ENCODE measurements around the gene AP1B1.

AP1B1 gene

DNA sequence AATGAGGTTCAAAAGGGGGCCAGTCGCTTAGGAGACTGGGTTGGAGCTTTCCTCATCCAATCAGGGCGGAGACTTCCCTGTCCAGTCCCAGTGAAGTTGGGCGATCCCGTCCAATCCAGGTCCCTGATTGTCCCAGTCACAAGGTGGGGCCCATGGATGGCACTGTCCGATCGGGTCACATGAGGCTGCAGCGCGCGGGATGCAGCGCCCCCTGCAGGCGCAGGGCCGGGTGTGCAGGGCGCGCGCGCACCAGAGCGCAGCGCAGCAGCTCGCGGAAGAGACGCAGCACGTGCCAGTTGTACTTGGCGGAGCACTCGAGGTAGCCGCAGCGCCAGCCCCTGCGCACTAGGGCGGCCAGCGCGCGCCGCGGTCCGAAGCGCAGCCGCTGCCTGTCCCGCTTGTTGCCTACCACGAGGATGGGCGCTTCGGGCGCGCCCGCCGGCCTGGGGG, 75.2 kb downstream of the AP1B1 start:
- DNase-seq (ENCODE audit: low spot score), result no peak

DNA sequence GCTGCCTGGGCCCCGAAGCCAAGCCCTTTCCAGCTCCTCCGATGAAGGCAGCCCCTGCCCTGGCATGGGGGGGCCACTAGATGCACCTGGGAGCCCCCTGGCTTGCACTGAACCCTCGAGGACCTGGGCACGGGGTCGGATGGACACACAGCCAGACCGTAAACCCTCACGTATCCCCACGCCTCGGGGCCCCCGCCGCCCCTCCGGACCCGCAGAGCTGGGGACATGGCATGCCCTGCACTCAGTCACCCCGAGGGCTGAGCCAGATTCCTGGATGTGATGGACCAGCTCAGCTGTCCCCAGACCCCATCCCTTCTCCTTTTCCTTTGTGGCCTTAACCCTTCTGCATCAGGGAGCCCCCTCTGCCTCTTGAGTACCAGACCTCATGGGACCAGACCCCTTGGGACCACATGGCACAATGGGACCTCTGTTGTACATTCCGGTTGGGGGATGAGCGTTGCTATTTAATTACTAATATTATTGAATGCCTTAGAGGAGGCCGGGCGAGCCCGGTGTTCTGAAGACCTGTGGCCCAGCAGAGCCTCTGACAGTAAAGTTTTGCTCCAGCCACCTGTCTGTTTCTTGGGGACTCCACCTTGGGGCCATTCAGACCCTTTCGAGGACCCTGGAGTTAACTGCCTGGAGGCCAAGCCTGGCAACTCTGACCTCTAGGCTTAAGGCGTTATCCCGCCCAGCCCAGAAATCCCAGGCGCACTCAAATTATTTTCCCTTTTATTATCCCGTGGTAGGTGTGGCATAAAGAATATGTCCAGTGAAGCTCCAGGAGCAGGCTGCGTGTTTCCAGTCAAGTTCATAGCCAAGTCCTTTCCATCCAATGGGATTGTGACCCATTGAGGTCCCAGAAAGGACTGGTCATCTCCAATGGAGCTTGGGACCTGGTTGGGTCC, 75.9 kb downstream of the AP1B1 start:
- DNase-seq (ENCODE audit: low spot score), result no peak

DNA sequence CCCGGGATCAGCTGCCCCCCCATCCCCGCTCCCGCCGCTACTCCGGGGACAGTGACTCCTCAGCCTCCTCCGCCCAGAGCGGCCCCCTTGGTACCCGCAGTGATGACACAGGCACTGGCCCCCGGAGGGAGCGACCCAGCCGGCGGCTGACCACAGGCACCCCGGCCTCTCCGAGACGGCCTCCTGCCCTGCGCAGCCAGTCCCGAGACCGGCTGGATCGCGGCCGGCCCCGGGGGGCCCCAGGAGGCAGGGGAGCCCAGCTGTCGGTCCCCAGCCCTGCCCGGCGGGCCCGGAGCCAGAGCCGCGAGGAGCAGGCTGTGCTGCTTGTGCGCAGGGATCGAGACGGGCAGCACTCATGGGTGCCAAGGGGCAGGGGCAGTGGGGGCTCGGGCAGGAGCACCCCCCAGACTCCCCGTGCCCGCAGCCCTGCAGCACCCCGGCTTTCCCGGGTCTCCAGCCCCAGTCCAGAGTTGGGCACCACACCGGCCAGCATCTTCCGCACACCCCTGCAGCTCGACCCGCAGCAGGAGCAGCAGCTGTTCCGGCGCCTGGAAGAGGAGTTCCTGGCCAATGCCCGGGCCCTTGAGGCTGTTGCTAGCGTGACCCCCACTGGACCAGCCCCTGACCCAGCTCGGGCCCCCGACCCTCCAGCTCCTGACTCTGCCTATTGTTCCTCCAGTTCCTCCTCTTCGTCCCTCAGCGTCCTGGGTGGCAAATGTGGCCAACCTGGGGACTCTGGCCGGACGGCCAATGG, 76.7 kb downstream of the AP1B1 start:
- DNase-seq (ENCODE audit: low spot score), result no peak

DNA sequence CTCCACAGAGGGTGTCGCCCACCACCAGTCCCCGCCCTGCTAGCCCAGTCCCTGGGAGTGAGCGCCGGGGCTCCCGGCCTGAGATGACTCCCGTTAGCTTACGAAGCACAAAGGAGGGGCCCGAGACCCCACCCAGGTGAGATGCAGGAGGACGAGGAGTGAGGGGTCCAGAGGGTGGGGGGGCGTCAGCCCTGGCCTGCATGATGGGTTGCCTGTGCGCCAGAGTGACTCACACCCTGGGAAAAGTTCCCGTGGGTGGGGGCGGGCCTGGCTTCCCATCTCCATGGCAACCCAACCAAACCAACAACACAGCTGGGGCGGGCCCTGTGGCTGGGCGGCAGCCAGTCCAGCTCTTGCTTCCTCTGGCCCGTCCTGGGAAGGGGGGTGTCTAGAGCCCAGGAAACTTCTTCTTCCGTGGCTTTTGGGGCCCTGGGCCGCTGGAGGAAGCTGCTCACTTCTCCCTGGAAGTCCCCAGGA, 77.5 kb downstream of the AP1B1 start:
- peak; percentile 69 for DNase-seq (ENCODE audit: low spot score)

DNA sequence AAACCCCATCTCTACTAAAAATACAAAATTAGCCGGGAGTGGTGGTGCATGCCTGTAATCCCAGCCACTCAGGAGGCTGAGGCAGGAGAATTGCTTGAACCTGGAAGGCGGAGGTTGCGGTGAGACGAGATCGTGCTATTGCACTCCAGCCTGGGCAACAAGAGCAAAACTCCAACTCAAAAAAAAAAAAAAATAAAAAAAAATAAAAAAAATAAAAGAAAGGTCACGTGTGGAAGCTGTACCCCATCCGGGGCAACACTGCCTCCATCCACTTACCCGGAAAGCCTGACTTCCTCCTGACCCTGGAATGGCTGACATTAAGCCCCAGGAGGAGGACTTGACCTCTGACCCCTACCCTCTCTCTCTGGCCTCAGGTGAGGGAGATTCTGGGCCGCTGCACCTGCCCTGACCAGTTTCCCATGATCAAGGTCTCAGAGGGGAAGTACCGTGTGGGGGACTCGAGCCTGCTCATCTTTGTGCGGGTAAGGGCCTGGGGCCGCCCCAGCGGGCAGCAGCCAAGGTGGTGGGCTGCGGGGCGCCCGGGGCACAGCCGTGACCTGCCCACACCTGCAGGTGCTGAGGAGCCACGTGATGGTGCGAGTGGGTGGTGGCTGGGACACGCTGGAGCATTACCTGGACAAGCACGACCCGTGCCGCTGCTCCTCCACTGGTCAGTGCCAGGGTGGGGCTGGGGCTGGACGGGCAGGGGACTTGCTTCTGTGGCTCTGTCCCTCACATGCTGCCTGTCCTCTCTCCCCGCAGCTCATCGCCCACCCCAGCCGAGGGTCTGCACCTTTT, 78.1 kb downstream of the AP1B1 start:
- DNase-seq (ENCODE audit: low spot score), result no peak

DNA sequence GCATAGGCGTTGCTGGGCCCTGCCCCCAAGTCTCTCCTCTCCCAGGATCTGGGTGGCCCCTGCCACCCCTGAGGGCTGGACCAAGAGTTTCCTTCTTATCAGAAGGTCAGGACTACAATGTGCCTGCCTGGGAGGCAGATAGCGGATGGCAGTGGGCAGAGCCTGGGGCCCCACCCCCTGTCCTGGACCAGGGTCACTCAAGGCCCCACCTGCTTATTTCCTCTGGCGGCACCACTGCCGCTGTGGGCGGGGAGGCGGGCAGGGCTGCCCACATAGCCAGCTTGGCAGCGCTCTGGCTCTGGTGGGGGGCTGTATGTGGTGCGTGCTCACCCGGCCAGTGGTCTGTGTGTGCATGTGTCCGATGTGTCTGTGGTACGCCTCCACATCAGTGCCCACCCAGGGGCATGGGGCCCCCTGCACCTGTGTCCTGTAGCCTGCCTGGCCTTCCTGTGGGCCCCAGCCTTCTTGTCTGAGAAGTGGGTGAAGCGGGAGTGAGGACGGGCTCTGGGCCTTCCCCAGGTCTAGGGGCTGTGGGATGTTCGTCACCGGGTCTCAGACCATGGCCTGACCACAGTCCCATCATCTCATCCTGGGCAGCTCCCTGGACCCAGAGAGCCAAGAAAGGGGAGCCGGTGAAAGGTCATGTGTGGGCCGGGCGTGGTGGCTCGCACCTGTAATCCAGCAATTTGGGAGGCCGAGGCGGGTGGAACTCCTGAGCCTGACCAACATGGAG, 78.9 kb downstream of the AP1B1 start:
- DNase-seq (ENCODE audit: low spot score), result no peak

DNA sequence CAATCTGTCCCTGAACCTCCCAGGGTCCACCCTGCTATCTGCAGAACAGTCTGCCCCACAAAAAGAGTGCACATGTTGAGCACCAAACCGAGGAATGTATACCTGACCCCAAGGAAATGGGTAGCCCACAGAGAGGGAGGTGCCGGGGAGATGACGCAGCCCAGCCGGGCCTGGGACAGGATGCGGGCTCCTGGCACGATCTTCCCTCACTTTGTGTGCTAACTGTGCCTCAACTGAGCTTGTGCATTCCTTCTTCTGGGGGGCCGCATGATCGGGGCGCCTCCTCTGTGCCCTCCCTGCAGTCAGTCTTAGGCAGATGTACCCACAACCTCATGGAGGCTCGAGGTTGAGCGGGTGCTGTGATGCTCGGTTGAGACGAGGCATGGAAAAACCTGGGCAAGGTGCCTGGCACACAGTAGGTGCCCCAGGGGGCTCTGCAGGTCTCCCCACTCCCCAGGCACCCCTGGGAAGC, 79.5 kb downstream of the AP1B1 start:
- DNase-seq (ENCODE audit: low spot score), result no peak

DNA sequence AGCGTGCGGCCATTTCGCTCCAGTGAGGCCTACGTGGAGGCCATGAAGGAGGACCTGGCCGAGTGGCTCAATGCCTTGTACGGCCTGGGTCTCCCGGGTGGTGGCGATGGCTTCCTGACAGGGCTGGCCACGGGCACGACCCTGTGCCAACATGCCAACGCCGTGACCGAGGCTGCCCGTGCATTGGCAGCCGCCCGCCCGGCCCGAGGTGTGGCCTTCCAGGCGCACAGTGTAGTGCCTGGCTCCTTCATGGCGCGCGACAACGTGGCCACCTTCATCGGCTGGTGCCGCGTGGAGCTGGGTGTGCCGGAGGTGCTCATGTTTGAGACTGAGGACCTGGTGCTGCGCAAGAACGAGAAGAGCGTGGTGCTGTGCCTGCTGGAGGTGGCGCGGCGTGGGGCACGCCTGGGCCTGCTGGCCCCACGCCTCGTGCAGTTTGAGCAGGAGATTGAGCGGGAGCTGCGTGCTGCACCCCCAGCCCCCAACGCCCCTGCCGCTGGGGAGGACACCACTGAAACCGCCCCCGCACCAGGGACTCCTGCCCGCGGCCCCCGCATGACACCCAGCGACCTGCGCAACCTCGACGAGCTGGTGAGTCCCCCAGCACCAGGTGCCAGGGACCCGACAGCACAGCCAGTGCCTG, 80.1 kb downstream of the AP1B1 start:
- no peak for DNase-seq (ENCODE audit: low spot score)

DNA sequence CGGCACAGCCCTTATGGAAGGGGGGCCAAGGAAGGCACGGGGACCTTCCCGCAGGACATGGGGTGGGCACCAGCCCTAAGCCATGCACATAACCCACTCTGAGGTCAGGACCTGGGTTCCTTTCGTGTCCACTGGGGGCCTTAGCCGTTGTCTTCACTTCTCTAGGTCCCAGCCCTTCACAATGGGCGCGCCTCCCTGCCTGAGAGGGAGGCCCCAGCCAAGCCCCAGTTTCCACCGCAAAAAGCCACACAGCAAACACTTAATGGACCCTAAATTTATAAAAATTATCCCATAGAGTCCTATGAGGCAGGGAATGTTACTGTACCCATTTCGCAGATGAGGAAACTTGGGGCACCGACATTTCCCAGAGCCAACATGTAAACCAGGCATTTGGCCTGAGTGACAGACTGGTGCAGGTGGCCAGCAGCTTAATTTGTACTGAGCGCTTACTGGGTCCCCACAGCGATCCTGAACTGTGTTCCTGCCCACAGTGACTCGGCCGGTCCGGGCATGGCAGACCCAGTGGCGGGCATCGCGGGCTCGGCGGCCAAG, 80.7 kb downstream of the AP1B1 start:
- DNase-seq (ENCODE audit: low spot score), result no peak

DNA sequence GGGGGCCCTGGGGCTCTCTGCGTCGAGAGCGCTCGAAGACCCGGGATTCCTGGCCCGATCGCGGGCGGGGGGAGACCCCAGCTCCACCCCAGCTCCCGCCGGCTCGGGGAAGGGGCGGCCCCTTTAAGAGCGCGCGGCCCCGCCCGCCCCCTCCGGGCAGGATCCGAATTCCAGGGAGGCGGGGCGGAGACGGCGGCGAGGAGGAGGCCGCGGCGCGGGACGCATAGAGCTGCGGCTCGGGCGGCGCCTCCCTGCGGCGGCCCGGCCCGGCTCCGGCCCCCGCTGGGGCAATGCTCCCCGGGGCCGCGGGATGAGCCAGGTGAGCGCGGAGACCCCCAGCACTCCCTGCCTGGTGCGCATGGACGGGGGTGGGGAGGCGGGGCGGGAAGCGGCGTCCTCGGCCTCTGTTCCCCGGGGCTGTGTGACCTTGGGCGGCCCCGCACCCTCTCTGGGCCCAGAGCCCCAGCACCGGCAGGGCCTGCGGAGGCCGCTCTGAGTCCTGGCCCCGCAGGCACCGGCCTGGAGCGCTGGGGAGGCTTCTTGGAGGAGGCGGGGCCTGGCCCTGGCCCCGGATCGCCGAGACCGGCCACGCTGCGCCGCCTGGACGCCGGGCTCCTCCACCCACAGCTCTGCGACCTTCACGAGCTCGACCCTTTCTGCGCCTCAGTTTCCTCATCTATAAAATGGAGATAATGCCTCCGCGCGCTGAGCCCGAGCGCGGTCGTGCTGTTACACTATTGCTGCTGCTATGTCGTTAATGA, 81.4 kb downstream of the AP1B1 start:
- peak; percentile 73 for DNase-seq (ENCODE audit: low spot score)

DNA sequence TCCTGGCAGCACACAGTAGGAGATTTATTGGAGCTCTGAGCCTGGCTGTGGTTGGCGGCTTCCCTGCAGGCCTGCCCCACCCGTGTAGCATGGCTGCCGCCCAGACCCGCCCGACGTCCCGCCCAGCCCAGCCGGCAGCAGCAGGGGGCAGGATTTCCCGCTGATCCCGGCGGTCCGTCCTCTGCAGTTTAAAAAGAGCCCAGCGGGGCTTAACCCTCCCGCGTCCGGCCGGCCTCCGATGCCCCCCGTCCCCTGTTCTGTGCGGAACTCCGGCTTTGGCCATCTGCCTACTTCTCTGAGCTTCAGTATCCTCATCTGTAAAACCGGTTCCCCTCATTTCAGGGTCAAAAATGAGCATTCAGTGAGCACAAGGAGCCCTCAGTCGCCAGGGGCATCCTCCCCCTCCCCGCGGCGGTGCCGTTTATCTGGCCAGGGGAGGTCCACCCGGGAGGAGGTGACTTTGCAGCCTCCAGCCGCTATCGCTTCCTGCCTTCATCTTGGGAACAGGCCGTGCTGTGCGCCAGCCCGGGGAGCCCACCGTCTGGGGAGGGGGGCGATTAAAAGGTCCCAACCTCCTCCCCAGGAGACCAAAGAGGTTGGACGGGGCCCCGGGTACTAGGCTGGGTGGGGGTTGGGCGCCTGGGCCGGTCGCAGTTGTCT, 82.1 kb downstream of the AP1B1 start, which contains the start of gene GAS2L1:
TSS of gene GAS2L1 (plus strand) at position 476 of the 660 bp plus-strand sequence. CDS start 1,456 bp downstream, outside the sequence.
- no peak for DNase-seq (ENCODE audit: low spot score)

DNA sequence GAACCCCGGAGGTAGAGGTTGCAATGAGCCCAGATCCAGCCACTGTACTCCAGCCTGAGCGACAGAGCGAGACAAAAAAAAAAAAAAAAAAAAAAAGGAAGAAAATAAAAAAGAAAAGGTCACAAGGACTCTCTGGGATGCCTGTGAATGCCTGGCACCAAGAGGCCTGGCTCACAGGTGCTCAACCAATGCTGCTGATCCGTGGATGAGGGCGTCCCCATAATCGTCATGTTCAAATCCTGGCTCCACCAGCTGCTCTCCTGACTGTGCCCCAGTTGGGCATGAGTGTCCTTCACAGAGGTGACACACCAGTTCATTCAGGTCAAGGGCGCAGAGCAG, 82.6 kb downstream of the AP1B1 start:
- DNase-seq (ENCODE audit: low spot score), result no peak

DNA sequence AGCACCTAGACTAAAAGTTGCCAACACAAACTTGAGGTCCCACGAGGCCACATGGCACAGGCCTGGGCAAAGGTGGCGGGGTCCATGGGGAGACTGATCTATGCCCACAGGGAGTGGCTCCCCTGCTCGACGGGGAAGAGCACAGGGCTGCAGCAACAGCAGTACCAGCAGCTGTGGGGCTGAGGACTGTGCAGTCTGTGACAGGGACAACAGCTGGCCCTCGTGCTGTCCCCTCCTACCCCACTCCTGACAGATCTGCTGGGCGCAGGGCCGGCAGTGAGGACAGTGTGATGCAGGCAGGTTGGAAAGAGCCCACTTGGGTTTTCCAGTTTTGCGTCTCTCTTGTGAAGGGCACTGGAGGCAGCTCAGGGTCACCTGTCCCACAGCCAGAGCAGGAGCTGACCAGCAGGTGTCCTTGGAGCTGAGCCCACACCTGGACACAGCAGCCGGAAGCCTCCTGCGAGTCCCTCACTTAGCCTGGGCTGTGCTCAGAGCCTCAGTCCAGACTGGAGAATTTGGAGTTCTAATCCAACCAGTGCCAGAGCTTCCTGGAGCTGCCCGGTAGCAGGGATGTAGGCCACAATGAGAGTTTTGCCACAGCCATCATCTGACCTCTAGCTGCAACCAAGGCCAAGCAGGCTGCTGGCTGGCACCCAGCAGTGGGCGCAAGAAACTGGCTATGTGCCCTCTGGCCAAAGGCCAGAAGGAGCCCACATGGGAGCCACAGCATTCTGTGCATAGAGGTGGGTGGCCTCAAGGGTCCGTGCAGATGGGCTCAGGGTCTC, 85.5 kb downstream of the AP1B1 start:
- DNase-seq (ENCODE audit: low spot score), result no peak

DNA sequence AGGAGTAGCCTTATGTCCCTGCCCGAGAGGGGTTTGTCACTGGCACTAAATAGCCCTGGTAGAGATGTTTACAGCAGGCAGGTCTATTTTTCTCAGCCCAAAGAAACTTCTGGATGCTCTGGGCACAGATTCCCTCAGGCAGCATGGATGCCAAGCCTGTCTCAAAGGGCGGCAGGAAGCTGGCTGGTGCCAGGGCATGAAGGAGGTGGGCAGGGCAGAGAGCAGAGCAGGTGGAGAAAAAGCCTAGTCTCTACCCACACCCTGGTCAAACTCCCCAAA, 86.0 kb downstream of the AP1B1 start:
- peak; percentile 70 for DNase-seq (ENCODE audit: low spot score)

DNA sequence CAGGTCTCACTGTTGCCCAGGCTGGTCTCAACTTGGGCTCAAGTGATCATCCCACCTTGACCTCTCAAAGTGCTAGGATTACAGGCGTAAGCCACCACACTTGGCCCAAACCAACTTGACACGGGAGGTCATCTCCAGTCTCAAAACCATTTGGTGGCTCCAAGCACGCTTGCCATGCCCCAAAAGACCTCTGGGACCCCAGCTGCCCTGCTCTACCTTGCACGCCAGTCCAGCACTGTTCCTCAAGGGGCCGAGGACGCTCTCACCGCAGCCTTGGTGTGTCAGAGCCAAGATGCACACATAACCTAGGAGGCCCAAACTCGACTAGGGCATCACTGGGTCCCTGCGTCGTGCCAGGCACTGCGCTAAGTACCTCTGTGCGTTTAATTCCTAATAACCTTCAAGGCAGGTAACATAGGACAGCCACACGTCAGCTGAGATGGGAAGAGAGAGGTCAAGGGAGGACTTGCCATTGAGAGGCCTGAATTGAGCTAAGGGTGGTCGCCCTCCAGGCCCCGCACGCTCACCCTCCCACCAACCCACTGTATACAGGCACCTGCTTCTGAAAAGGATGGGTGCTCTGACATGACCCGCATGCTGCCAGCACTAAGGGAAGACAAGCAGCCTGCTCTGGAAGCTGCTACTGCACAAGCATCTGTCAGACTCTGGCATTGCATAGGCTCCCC, 86.5 kb downstream of the AP1B1 start:
- no peak for DNase-seq (ENCODE audit: low spot score)

DNA sequence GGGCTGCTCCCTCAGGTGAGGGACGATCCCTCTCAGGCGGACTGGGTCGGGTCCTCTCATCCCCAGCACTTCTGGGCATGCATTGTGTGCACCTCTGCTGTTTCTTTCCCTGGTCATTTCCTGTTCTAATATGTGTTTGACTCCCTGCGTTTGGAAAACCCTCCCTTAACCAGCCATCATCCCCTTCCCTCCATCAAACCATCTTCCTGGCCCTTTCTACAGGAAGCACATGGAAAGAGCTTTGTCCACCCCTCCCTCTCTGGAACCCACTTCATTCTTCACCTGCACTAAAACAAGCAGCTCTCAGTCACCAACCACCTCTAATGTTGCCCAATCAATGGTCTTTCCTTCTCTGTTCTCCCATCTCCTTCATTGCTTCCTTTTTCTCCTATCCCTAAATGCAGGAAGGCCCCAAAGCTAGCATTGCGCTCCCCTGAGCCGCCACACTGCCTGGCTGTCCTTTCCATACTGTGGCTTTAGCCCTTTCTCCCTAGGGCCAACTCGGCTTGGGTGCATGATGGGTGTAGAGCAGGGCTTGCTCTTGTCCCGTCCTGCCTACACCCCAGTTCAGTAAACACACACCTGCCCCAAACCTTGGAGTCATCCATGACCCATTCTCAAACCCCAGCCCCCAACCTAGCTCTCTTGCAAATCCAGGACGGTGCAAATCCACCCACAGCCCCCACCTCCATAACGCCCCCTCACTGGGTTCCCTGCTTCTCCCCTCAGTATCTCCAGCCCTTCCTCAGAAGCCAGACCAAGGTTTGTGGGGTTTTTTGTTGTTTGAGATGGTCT, 87.4 kb downstream of the AP1B1 start:
- no peak for DNase-seq (ENCODE audit: low spot score)

DNA sequence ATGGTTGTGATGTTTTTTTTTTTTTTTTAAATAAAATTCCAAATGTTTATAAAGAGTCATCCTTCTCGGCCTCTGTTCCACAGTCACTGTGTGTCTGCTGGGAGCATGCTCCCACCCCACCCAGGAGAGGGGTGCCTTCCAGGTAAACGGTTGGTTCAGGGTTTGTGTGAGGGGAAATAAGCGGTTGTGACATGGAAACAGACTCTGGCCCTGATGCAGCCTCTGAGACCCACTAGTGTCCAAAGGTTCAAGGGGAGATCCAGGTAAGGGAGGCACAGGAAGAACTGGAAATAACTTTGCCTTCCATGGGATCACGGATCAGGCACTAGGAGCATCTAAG, 87.9 kb downstream of the AP1B1 start:
- no peak for DNase-seq (ENCODE audit: low spot score)

Measured in cerebellar cortex (tissue), 1 donor.